ENCODE data around the gene RIMOC1. TPM values are rescaled to one million over a fixed set of nuclear protein-coding genes. Genes with fewer than 3 reads are reported as not detected.

Gene RIMOC1
- total RNA-seq, 4 donors from 2014 or later = 19.5 to 24.5 (median 20.2) TPM

- 71% methylated on average over 4 of the region's 4 CpGs for WGBS
- intact Hi-C loops (cut with DNase I) = loop anchor here (2.0 kb wide), 2 partner anchors 54 to 68 kb away; partner anchors contain the start of gene OXCT1
- Histone ChIP-seq H3K36me3 (peaks cover 0 to 19% (median 16%) of the 10 kb centered on the region in 4 donors), H3K9me3 (no peaks in the 10 kb centered on the region), H3K4me3 (peak overlapping the region; percentile 73 to 88 (median 74)), H3K27ac (replicated peaks in 1 of 4) (peak overlapping the region; percentile 91 to 97 (median 94)), H3K27me3 (no peaks in the 10 kb centered on the region), H3K4me1 (peaks cover 6 to 17% (median 13%) of the 10 kb centered on the region in 4 donors)
- DNase-seq (ENCODE audit: extremely low spot score) = no peak
- TF ChIP-seq EP300 (IDR thresholded peaks at IDR 0.05) (no peak), POLR2A (IDR thresholded peaks at IDR 0.05; ENCODE audit: low read depth) (no peak), POLR2AphosphoS5 (IDR thresholded peaks at IDR 0.05) (no peak)
- TF ChIP-seq, protein P1, sequence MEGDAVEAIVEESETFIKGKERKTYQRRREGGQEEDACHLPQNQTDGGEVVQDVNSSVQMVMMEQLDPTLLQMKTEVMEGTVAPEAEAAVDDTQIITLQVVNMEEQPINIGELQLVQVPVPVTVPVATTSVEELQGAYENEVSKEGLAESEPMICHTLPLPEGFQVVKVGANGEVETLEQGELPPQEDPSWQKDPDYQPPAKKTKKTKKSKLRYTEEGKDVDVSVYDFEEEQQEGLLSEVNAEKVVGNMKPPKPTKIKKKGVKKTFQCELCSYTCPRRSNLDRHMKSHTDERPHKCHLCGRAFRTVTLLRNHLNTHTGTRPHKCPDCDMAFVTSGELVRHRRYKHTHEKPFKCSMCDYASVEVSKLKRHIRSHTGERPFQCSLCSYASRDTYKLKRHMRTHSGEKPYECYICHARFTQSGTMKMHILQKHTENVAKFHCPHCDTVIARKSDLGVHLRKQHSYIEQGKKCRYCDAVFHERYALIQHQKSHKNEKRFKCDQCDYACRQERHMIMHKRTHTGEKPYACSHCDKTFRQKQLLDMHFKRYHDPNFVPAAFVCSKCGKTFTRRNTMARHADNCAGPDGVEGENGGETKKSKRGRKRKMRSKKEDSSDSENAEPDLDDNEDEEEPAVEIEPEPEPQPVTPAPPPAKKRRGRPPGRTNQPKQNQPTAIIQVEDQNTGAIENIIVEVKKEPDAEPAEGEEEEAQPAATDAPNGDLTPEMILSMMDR (IDR thresholded peaks at IDR 0.05) = no peak
Observed at GRCh38 chr5:41924526-41924871, 20.4 kb downstream of the RIMOC1 start.

GRCh38 chr5:41924872-41925554 lies 20.9 kb downstream of the RIMOC1 start, which contains the start of gene FBXO4:
TSS of gene FBXO4 (plus strand) at chr5:41925281. CDS start at chr5:41925310, 29 bp downstream.
- under 1% methylated on average over 9 of the region's 60 CpGs for WGBS
- DNase-seq (ENCODE audit: extremely low spot score) = peak; percentile 94
- TF ChIP-seq, protein P1 (IDR thresholded peaks at IDR 0.05) = peak; percentile 46 to 64 (median 47)
- TF ChIP-seq EP300 (IDR thresholded peaks at IDR 0.05) (no peak), POLR2A (IDR thresholded peaks at IDR 0.05; ENCODE audit: low read depth) (no peak), POLR2AphosphoS5 (IDR thresholded peaks at IDR 0.05) (peak; percentile 84 to 86)
- H3K36me3 ChIP-seq = peaks cover 0 to 16% (median 11%) of the 10 kb centered on the region in 4 donors
- peak within 1 kb of the TSS; percentile 91 to 97 (median 94) for H3K27ac ChIP-seq (replicated peaks in 1 of 4)
- peak within 1 kb of the TSS; percentile 73 to 88 (median 74) for H3K4me3 ChIP-seq
- no peaks in the 10 kb centered on the region for H3K27me3 ChIP-seq
- intact Hi-C loops (cut with DNase I) = loop anchor here (2.0 to 5.0 kb wide), 3 partner anchors 54 to 842 kb away; partner anchors contain the start of gene OXCT1
- H3K4me1 ChIP-seq = peaks cover 6 to 17% (median 13%) of the 10 kb centered on the region in 4 donors
- no peaks in the 10 kb centered on the region for H3K9me3 ChIP-seq

- intact Hi-C loops (cut with DNase I) = loop anchor here (2.0 to 5.0 kb wide), 3 partner anchors 55 to 842 kb away; partner anchors contain the start of gene OXCT1
- H3K9me3 ChIP-seq = no peaks in the 10 kb centered on the region
- no peak for TF ChIP-seq POLR2A (IDR thresholded peaks at IDR 0.05; ENCODE audit: low read depth)
- TF ChIP-seq POLR2AphosphoS5 (IDR thresholded peaks at IDR 0.05) = peak in 1 of 2 donors; percentile 22
- H3K4me3 ChIP-seq = peak overlapping the region; percentile 73 to 88 (median 74)
- peaks cover 6 to 17% (median 13%) of the 10 kb centered on the region in 4 donors for H3K4me1 ChIP-seq
- DNase-seq (ENCODE audit: extremely low spot score) = no peak
- peak overlapping the region; percentile 91 to 97 (median 94) for H3K27ac ChIP-seq (replicated peaks in 1 of 4)
- no peaks in the 10 kb centered on the region for H3K27me3 ChIP-seq
- peaks cover 0 to 16% (median 6%) of the 10 kb centered on the region in 4 donors for H3K36me3 ChIP-seq
- WGBS = 25% methylated on average over 3 of the region's 18 CpGs
Observed at GRCh38 chr5:41925555-41925951, 21.4 kb downstream of the RIMOC1 start.

- TF ChIP-seq POLR2AphosphoS5 (IDR thresholded peaks at IDR 0.05) (no peak), POLR2A (IDR thresholded peaks at IDR 0.05; ENCODE audit: low read depth) (no peak), EP300 (IDR thresholded peaks at IDR 0.05) (no peak)
- TF ChIP-seq, protein P1 (IDR thresholded peaks at IDR 0.05) = no peak
- intact Hi-C loops (cut with DNase I) = loop anchor here (5.0 kb wide), 1 partner anchor 840 kb away; no protein-coding TSS in a partner anchor
- no peak overlapping the region for H3K27ac ChIP-seq (replicated peaks in 1 of 4)
- no peak for DNase-seq (ENCODE audit: extremely low spot score)
- peaks cover 0 to 21% (median 0%) of the 10 kb centered on the region in 4 donors for H3K36me3 ChIP-seq
- H3K4me1 ChIP-seq = peaks cover 6 to 17% (median 13%) of the 10 kb centered on the region in 4 donors
- no peak overlapping the region for H3K4me3 ChIP-seq
- H3K27me3 ChIP-seq = no peaks in the 10 kb centered on the region
- H3K9me3 ChIP-seq = no peaks in the 10 kb centered on the region
- WGBS = 94% methylated on average over 4 of the region's 4 CpGs
Observed at GRCh38 chr5:41927604-41928003, 23.5 kb downstream of the RIMOC1 start.

DNA sequence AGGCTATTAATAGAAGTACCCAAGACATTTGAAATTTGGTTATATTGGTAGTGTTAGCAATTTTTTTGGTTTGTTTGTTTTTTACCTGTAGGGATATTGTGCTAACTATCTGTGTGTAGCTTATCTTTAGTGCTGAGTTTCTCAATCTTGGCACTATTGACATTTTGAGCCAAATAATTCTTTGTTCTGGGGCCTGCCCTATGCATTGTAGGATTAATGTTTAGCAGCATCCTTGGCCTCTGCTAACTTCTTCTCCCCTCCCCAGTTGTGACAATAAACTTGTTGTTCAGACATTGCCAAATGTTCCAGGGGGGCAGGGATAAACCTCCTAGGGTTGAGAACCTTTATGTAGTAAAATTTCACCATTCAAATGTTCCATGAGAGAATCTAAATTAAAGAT lies 24.9 kb downstream of the RIMOC1 start:
- H3K27ac ChIP-seq (replicated peaks in 1 of 4) = no peak overlapping the region
- H3K9me3 ChIP-seq = no peaks in the 10 kb centered on the region
- peaks cover 1 to 27% (median 7%) of the 10 kb centered on the region in 4 donors for H3K36me3 ChIP-seq
- H3K4me3 ChIP-seq = no peak overlapping the region
- intact Hi-C loops (cut with DNase I) = loop anchor here (5.0 kb wide), 1 partner anchor 838 kb away; no protein-coding TSS in a partner anchor
- no peak for DNase-seq (ENCODE audit: extremely low spot score)
- no peaks in the 10 kb centered on the region for H3K27me3 ChIP-seq
- H3K4me1 ChIP-seq = peaks cover 6 to 17% (median 13%) of the 10 kb centered on the region in 4 donors
- TF ChIP-seq POLR2AphosphoS5 (IDR thresholded peaks at IDR 0.05) (no peak), EP300 (IDR thresholded peaks at IDR 0.05) (no peak)
- TF ChIP-seq, protein P1 (IDR thresholded peaks at IDR 0.05) = no peak

Data from esophagus muscularis mucosa (tissue), 4 donors.